GM23338 (cell line): ENCODE measurements around the gene CACNA2D3. TPM values are rescaled to one million over a fixed set of nuclear protein-coding genes. Genes with fewer than 3 reads are reported as not detected.

Source experiments
- ATAC-seq: fragments of 200-7000 bp; cut with Tn5 transposase; 3 replicates; pipeline ENCODE4 v1.9.1; 2020
- DNase-seq: peaks from one replicate; pipeline ENCODE4 v3.0.0-alpha.2; 2015; ENCODE audit warnings: low spot score
- H2AFZ ChIP-seq: fragments of 200-600 bp; sonication (generic); 2 replicates; pipeline ENCODE4 v1.8.0; 2016; ENCODE audit warnings: antibody characterized with exemption, mild to moderate bottlenecking, moderate library complexity
- H3F3A ChIP-seq: fragments of 200-600 bp; sonication (generic); replicated peaks from 2 replicates; pipeline ENCODE4 v1.8.0; 2017; ENCODE audit warnings: antibody characterized with exemption, mixed run types, low read depth
- H3K27ac ChIP-seq: fragments of 200-600 bp; sonication (generic); 2 replicates; pipeline ENCODE4 v1.6.1; 2016; ENCODE audit warnings: low read depth
- H3K27me3 ChIP-seq: fragments of 200-600 bp; sonication (generic); 2 replicates; pipeline ENCODE4 v1.8.0; 2016; ENCODE audit warnings: mild to moderate bottlenecking, mixed run types, moderate library complexity; ENCODE audit not compliant: insufficient read depth
- H3K36me3 ChIP-seq: fragments of 200-600 bp; sonication (generic); 2 replicates; pipeline ENCODE4 v1.8.0; 2016; ENCODE audit warnings: mild to moderate bottlenecking; ENCODE audit not compliant: insufficient read depth
- H3K4me1 ChIP-seq: fragments of 200-600 bp; sonication (generic); 2 replicates; pipeline ENCODE4 v1.8.0; 2016; ENCODE audit warnings: mild to moderate bottlenecking, moderate library complexity; ENCODE audit not compliant: insufficient read depth
- H3K4me2 ChIP-seq: fragments of 200-600 bp; sonication (generic); 2 replicates; pipeline ENCODE4 v1.7.1; 2017; ENCODE audit warnings: mixed run types
- H3K4me3 ChIP-seq: fragments of 200-600 bp; sonication (generic); 2 replicates; pipeline ENCODE4 v1.6.1; 2016; ENCODE audit warnings: mixed run types
- H3K79me2 ChIP-seq: fragments of 200-600 bp; sonication (generic); replicated peaks from 2 replicates; pipeline ENCODE4 v1.8.0; 2017; ENCODE audit warnings: mild to moderate bottlenecking; ENCODE audit not compliant: insufficient read depth
- H3K9me2 ChIP-seq: fragments of 200-600 bp; sonication (generic); 2 replicates; pipeline ENCODE4 v1.8.0; 2017; ENCODE audit not compliant: insufficient read depth
- H4K20me1 ChIP-seq: fragments of 200-600 bp; sonication (generic); replicated peaks from 2 replicates; pipeline ENCODE4 v1.8.0; 2017; ENCODE audit warnings: mild to moderate bottlenecking; ENCODE audit not compliant: insufficient read depth
- H3K27ac Mint-ChIP-seq: 2 replicates; pipeline ENCODE4 v1.8.0; 2020; ENCODE audit warnings: inconsistent platforms, mild to moderate bottlenecking, moderate library complexity, mixed read lengths
- H3K27me3 Mint-ChIP-seq: 3 replicates; pipeline ENCODE4 v1.8.0; 2022; ENCODE audit warnings: low read depth, mild to moderate bottlenecking, moderate library complexity, mixed read lengths, inconsistent platforms; ENCODE audit not compliant: insufficient read depth, poor library complexity
- H3K36me3 Mint-ChIP-seq: 3 replicates; pipeline ENCODE4 v1.8.0; 2021; ENCODE audit warnings: low read depth, mild to moderate bottlenecking, inconsistent platforms, moderate library complexity, mixed read lengths
- H3K4me1 Mint-ChIP-seq: 3 replicates; pipeline ENCODE4 v1.8.0; 2020; ENCODE audit warnings: mild to moderate bottlenecking, inconsistent platforms, mixed read lengths
- H3K4me3 Mint-ChIP-seq: 3 replicates; pipeline ENCODE4 v1.8.0; 2021; ENCODE audit warnings: moderate library complexity, mild to moderate bottlenecking, inconsistent platforms, mixed read lengths
- H3K9me3 Mint-ChIP-seq: 3 replicates; pipeline ENCODE4 v1.8.0; 2020; ENCODE audit warnings: moderate library complexity, mild to moderate bottlenecking, inconsistent platforms, mixed read lengths
- EZH2 ChIP-seq: fragments of 200-600 bp; sonication (generic); IDR thresholded peaks from one replicate; pipeline ENCODE4 v1.8.0; 2017; ENCODE audit warnings: antibody characterized with exemption, mild to moderate bottlenecking, low read depth; ENCODE audit not compliant: unreplicated experiment
- REST ChIP-seq: IDR thresholded peaks from one replicate; pipeline ENCODE4 v1.6.1; 2018; ENCODE audit warnings: antibody characterized with exemption; ENCODE audit not compliant: unreplicated experiment
- ZNF114 ChIP-seq: fragments of 250-450 bp; sonication (Bioruptor Pico); IDR thresholded peaks from 2 replicates; pipeline ENCODE4 v1.5.0; 2020; ENCODE audit warnings: mild to moderate bottlenecking, moderate library complexity
- ZNF462 ChIP-seq: fragments of 250-450 bp; sonication (Bioruptor Pico); IDR thresholded peaks from 2 replicates; pipeline ENCODE4 v1.5.0; 2020; ENCODE audit warnings: mild to moderate bottlenecking, moderate library complexity
- polyA plus RNA-seq: library from polyadenylated mRNA; unstranded; fragments of >200 nt; fragmentation: Nextera tagmentation; extraction: Ambion mirVana; gene quantifications from 2 replicates; pipeline ENCODE4 v1.2.1, GENCODE V29; 2016
- total RNA-seq: library from RNA; depleted of rRNA; stranded (reverse); fragments of >200 nt; shearing (Covaris generic); gene quantifications from 2 replicates; pipeline ENCODE4 v1.2.3, GENCODE V29; 2014
- TF ChIP-seq, protein P1 (sequence below), 2 experiments: fragments of 200-600 bp in 1 of 2; sonication (generic) in 1 of 2; conservative IDR thresholded peaks; 2 replicates each; pipeline versions ENCODE4 v1.5.1 to v1.6.1; 2016 to 2017; ENCODE audit warnings: antibody characterized with exemption in 2 of 2, low read depth in 2 of 2, mild to moderate bottlenecking in 2 of 2, moderate library complexity in 1 of 2

CACNA2D3 gene
- total and polyA plus RNA-seq, 2 experiments from 2014 or later: 2.2 to 2.3 TPM

GRCh38 chr3:54759166-54759565 lies 636.8 kb downstream of the CACNA2D3 start:
- Histone ChIP-seq H3K36me3 (no peaks in the 10 kb centered on the region), H3K4me3 (no peak overlapping the region), H3F3A (no peaks in the 10 kb centered on the region), H3K27me3 (no peaks in the 10 kb centered on the region), H2AFZ (no peak overlapping the region), H4K20me1 (no peaks in the 10 kb centered on the region), H3K27ac (no peak overlapping the region), H3K79me2 (no peaks in the 10 kb centered on the region), H3K4me1 (peaks cover 3% of the 10 kb centered on the region; the same call in 1 of the 2 replicates), H3K4me2 (no peak overlapping the region), H3K9me2 (peaks cover 25% of the 10 kb centered on the region)
- Mint-ChIP-seq H3K9me3 (no peaks in the 10 kb centered on the region), H3K4me3 (no peak overlapping the region), H3K27ac (no peak overlapping the region), H3K36me3 (no peaks in the 10 kb centered on the region), H3K4me1 (peaks cover 8% of the 10 kb centered on the region), H3K27me3 (peaks cover 2% of the 10 kb centered on the region)
- DNase-seq: no peak
- no peak for ATAC-seq
- TF ChIP-seq REST: no peak
- TF ChIP-seq, protein P1, sequence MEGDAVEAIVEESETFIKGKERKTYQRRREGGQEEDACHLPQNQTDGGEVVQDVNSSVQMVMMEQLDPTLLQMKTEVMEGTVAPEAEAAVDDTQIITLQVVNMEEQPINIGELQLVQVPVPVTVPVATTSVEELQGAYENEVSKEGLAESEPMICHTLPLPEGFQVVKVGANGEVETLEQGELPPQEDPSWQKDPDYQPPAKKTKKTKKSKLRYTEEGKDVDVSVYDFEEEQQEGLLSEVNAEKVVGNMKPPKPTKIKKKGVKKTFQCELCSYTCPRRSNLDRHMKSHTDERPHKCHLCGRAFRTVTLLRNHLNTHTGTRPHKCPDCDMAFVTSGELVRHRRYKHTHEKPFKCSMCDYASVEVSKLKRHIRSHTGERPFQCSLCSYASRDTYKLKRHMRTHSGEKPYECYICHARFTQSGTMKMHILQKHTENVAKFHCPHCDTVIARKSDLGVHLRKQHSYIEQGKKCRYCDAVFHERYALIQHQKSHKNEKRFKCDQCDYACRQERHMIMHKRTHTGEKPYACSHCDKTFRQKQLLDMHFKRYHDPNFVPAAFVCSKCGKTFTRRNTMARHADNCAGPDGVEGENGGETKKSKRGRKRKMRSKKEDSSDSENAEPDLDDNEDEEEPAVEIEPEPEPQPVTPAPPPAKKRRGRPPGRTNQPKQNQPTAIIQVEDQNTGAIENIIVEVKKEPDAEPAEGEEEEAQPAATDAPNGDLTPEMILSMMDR (conservative IDR thresholded peaks at IDR 0.05; ENCODE audit: low read depth in 2 of 2): no peak
- TF ChIP-seq ZNF114 (CRISPR knock-in tag): no peak
- no peak for TF ChIP-seq ZNF462 (CRISPR knock-in tag)
- TF ChIP-seq EZH2: no peak
